Measurements from ENCODE around the gene SNX21.
"Not testable (repeated sequence)": the region's sequence is repeated elsewhere in the genome, so short reads cannot be mapped to it uniquely, and the experiment has no call there.

SNX21 gene

GRCh38 chr20:45848421-45848820 lies 14.8 kb downstream of the SNX21 start:
- in situ Hi-C loops (cut with HindIII; ENCODE audit: low sequenced_read_pairs): no loop called here

- in situ Hi-C loops (cut with HindIII; ENCODE audit: low sequenced_read_pairs): no loop called here
Measured at GRCh38 chr20:45848969-45849582, 15.5 kb downstream of the SNX21 start.

GRCh38 chr20:45850238-45850637 lies 16.6 kb downstream of the SNX21 start:
- in situ Hi-C loops (cut with HindIII; ENCODE audit: low sequenced_read_pairs): no loop called here

- in situ Hi-C loops (cut with HindIII; ENCODE audit: low sequenced_read_pairs): no loop called here
Measured at GRCh38 chr20:45850926-45851325, 17.3 kb downstream of the SNX21 start.

- in situ Hi-C loops (cut with HindIII; ENCODE audit: low sequenced_read_pairs): no loop called here
Measured at GRCh38 chr20:45851501-45851900, 17.9 kb downstream of the SNX21 start.

- in situ Hi-C loops (cut with HindIII; ENCODE audit: low sequenced_read_pairs): no loop called here
Measured at GRCh38 chr20:45852326-45852725, 18.7 kb downstream of the SNX21 start.

- in situ Hi-C loops (cut with HindIII; ENCODE audit: low sequenced_read_pairs): no loop called here
Measured at GRCh38 chr20:45853484-45853883, 19.9 kb downstream of the SNX21 start.

GRCh38 chr20:45857114-45857881 lies 23.7 kb downstream of the SNX21 start, which contains the start of the genes ACOT8 and ZSWIM3:
Gene ACOT8, minus strand, starts transcription at chr20:45857392. Its CDS starts 77 bp downstream, at chr20:45857315.
Gene ZSWIM3, plus strand, starts transcription at chr20:45857614. Its CDS starts 212 bp downstream, at chr20:45857826.
- in situ Hi-C loops (cut with HindIII; ENCODE audit: low sequenced_read_pairs): no loop called here

- in situ Hi-C loops (cut with HindIII; ENCODE audit: low sequenced_read_pairs): no loop called here
Measured at GRCh38 chr20:45857882-45858216, 24.2 kb downstream of the SNX21 start.

- in situ Hi-C loops (cut with HindIII; ENCODE audit: low sequenced_read_pairs): no loop called here
Measured at GRCh38 chr20:45859916-45860315, 26.3 kb downstream of the SNX21 start.

GRCh38 chr20:45860560-45861220 lies 27.1 kb downstream of the SNX21 start:
- in situ Hi-C loops (cut with HindIII; ENCODE audit: low sequenced_read_pairs): no loop called here

- in situ Hi-C loops (cut with HindIII; ENCODE audit: low sequenced_read_pairs): no loop called here
Measured at GRCh38 chr20:45861221-45862075, 27.8 kb downstream of the SNX21 start.

- in situ Hi-C loops (cut with HindIII; ENCODE audit: low sequenced_read_pairs): no loop called here
Measured at GRCh38 chr20:45863543-45864470, 30.2 kb downstream of the SNX21 start.

GRCh38 chr20:45866454-45866853 lies 32.9 kb downstream of the SNX21 start:
- in situ Hi-C loops (cut with HindIII; ENCODE audit: low sequenced_read_pairs): no loop called here

GRCh38 chr20:45867136-45867818 lies 33.7 kb downstream of the SNX21 start:
- in situ Hi-C loops (cut with HindIII; ENCODE audit: low sequenced_read_pairs): no loop called here

- in situ Hi-C loops (cut with HindIII; ENCODE audit: low sequenced_read_pairs): no loop called here
Measured at GRCh38 chr20:45867819-45868176, 34.2 kb downstream of the SNX21 start.

GRCh38 chr20:45872626-45873025 lies 39.0 kb downstream of the SNX21 start:
- in situ Hi-C loops (cut with HindIII; ENCODE audit: low sequenced_read_pairs): no loop called here

- in situ Hi-C loops (cut with HindIII; ENCODE audit: low sequenced_read_pairs): no loop called here
Measured at GRCh38 chr20:45873409-45874103, 40.0 kb downstream of the SNX21 start.

- in situ Hi-C loops (cut with HindIII; ENCODE audit: low sequenced_read_pairs): not testable (repeated sequence)
Measured at GRCh38 chr20:45874104-45874481, 40.5 kb downstream of the SNX21 start.
